Neural cell (in vitro differentiated cells): ENCODE measurements around the gene UBAC2.

Source experiments
- EZH2 ChIP-seq: fragments of 200-600, 300-800 bp; shearing (Covaris generic), sonication (generic); IDR thresholded peaks from 2 replicates; pipeline ENCODE4 v1.6.1; 2014; ENCODE audit warnings: antibody characterized with exemption, low read length, borderline replicate concordance, mild to moderate bottlenecking; ENCODE audit not compliant: insufficient read depth, poor library complexity, severe bottlenecking
- POLR2AphosphoS5 ChIP-seq: IDR thresholded peaks from 2 replicates; pipeline ENCODE4 v1.6.1; 2012
- RAD21 ChIP-seq: fragments of 450-650 bp; conservative IDR thresholded peaks from 2 replicates; pipeline ENCODE4 v1.6.1; 2014; ENCODE audit warnings: antibody characterized with exemption, mild to moderate bottlenecking, moderate library complexity
- TF ChIP-seq, protein P1 (sequence below): fragments of 450-650 bp; IDR thresholded peaks from 2 replicates; pipeline ENCODE4 v1.5.1; 2014; ENCODE audit warnings: antibody characterized with exemption, mild to moderate bottlenecking, moderate library complexity; ENCODE audit not compliant: poor library complexity, severe bottlenecking

DNA sequence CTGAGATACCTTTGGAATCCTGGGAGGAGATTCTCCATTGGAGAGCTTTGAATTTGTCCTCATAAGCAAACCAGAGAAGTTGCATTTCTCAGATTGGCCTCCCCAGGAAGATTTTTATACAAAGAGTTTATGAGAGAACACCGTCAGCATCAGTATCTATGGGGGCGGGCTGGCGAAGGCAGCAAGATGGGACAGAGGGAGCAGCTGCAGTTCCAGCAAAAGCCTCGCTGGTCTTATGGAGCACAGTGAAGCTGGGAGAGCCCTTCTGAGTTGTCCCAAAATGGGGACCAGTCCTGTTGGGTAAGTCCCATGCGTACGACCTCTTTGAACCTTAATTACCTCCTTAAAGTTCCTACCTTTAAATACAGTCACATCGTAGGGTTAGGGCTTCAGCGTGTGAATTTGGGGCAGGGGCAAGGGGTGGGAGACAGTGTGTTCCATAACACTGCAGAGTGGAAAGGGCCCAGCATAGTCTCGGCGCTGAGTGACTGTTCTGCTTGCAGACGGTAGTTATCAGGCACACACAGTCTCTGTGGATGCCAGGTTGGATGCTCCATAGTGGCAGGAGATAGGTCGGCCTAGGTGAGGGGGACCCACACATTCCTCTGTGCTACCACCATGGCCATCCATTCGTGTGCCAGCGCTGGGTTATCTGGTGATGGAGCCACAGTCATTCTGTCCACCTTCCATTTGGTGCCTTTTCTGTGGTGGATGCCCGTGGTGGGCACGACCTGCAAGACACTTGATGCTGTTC lies 141.5 kb downstream of the UBAC2 start:
- no peak for TF ChIP-seq RAD21
- TF ChIP-seq, protein P1, sequence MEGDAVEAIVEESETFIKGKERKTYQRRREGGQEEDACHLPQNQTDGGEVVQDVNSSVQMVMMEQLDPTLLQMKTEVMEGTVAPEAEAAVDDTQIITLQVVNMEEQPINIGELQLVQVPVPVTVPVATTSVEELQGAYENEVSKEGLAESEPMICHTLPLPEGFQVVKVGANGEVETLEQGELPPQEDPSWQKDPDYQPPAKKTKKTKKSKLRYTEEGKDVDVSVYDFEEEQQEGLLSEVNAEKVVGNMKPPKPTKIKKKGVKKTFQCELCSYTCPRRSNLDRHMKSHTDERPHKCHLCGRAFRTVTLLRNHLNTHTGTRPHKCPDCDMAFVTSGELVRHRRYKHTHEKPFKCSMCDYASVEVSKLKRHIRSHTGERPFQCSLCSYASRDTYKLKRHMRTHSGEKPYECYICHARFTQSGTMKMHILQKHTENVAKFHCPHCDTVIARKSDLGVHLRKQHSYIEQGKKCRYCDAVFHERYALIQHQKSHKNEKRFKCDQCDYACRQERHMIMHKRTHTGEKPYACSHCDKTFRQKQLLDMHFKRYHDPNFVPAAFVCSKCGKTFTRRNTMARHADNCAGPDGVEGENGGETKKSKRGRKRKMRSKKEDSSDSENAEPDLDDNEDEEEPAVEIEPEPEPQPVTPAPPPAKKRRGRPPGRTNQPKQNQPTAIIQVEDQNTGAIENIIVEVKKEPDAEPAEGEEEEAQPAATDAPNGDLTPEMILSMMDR = no peak
- no peak for TF ChIP-seq EZH2
- no peak for TF ChIP-seq POLR2AphosphoS5
